Panc1 (cell line): ENCODE measurements around the gene NOP53. TPM values are rescaled to one million over a fixed set of nuclear protein-coding genes. Genes with fewer than 3 reads are reported as not detected.

ENCODE experiments used
- ATAC-seq: fragments of 200-7000 bp; cut with Tn5 transposase; 2 replicates; pipeline ENCODE4 v1.9.1; 2020; ENCODE audit warnings: mild to moderate bottlenecking, moderate library complexity
- BruUV-seq: library from RNA; stranded (reverse); fragments of 400-500 nt; replicated peaks from 2 replicates; lab custom pipeline; 2021; lab: Mats Ljungman, UMichigan
- CTCF ChIA-PET: fragments of 300-600 bp; sonication (Branson Sonifier 250); formaldehyde crosslinking; loops from one replicate; lab custom pipeline; 2022; ENCODE audit warnings: antibody characterized with exemption; lab: Charles Lee
- POLR2A ChIA-PET: fragments of 300-600 bp; sonication (Branson Sonifier 250); formaldehyde crosslinking; loops from one replicate; lab custom pipeline; 2022; ENCODE audit warnings: antibody characterized with exemption; lab: Charles Lee
- DNase-seq: peaks from one replicate; pipeline ENCODE4 v3.0.0-alpha.2; 2010; ENCODE audit warnings: low read depth, low spot score
- H3K27ac ChIP-seq: 2 replicates; pipeline ENCODE4 v1.5.1; 2011; ENCODE audit warnings: mild to moderate bottlenecking, low read length, inconsistent platforms
- H3K27me3 ChIP-seq: fragments of 200-500 bp; sonication (Bioruptor generic); 2 replicates; pipeline ENCODE4 v1.6.0; 2014; ENCODE audit warnings: low read length, inconsistent platforms; ENCODE audit not compliant: control insufficient read depth, insufficient read depth
- H3K36me3 ChIP-seq: fragments of 200-500 bp; sonication (Bioruptor generic); 2 replicates; pipeline ENCODE4 v1.5.1; 2014; ENCODE audit warnings: inconsistent platforms, mild to moderate bottlenecking, low read length, moderate library complexity; ENCODE audit not compliant: control insufficient read depth, insufficient read depth
- H3K4me1 ChIP-seq: 2 replicates; pipeline ENCODE4 v1.5.1; 2011; ENCODE audit warnings: inconsistent platforms, mild to moderate bottlenecking, low read length, moderate library complexity; ENCODE audit not compliant: control insufficient read depth, insufficient read depth
- H3K4me3 ChIP-seq, 2 experiments: 2 replicates each; pipeline ENCODE4 v1.5.1; 2011 to 2012; ENCODE audit warnings: low read depth in 2 of 2, low read length in 2 of 2, mild to moderate bottlenecking in 2 of 2, inconsistent platforms in 1 of 2, moderate library complexity in 1 of 2
- H3K9me3 ChIP-seq: fragments of 200-500 bp; sonication (Bioruptor generic); 2 replicates; pipeline ENCODE4 v1.5.1; 2014; ENCODE audit warnings: low read depth, mild to moderate bottlenecking, inconsistent platforms, low read length, moderate library complexity; ENCODE audit not compliant: control insufficient read depth, insufficient read depth
- CTCF ChIP-seq: fragments of 450-650 bp; IDR thresholded peaks from 2 replicates; pipeline ENCODE4 v1.5.1; 2017; ENCODE audit warnings: mild to moderate bottlenecking
- REST ChIP-seq, 2 experiments: IDR thresholded peaks; 2 replicates each; pipeline ENCODE4 v1.6.1; 2011 to 2012; ENCODE audit warnings: low read depth in 2 of 2, control low read depth in 1 of 2, low read length in 1 of 2, mild to moderate bottlenecking in 1 of 2, moderate library complexity in 1 of 2; ENCODE audit not compliant: insufficient read depth in 1 of 2
- TCF7L2 ChIP-seq: IDR thresholded peaks from 2 replicates; pipeline ENCODE4 v1.6.1; 2011; ENCODE audit warnings: mild to moderate bottlenecking, low read depth, low read length, inconsistent platforms
- in situ Hi-C: cut with HindIII; loops from 2 replicates; pipeline ENCODE4 v1.10.0; 2016; ENCODE audit warnings: low sequenced_read_pairs, low pct_unique_long_range_greater_than_20kb
- intact Hi-C: fragments of 100-400 bp; cut with micrococcal nuclease; formaldehyde crosslinking; loops from one replicate; pipeline ENCODE4 v1.10.0; 2022; ENCODE audit not compliant: unreplicated experiment
- total RNA-seq: library from RNA; stranded (reverse); gene quantifications from one replicate; pipeline ENCODE4 v1.2.1, GENCODE V29; 2021; ENCODE audit not compliant: unreplicated experiment

The NOP53 gene
- total RNA-seq, 1 experiment from 2014 or later, result 64.3 TPM

- Histone ChIP-seq H3K4me3 (no peak overlapping the region), H3K9me3 (no peaks in the 10 kb centered on the region), H3K36me3 (no peaks in the 10 kb centered on the region), H3K27ac (peak overlapping the region; percentile 51; the same call in 1 of the 2 replicates), H3K27me3 (no peaks in the 10 kb centered on the region), H3K4me1 (no peaks in the 10 kb centered on the region)
- no peak for TF ChIP-seq TCF7L2
- peak; percentile 94 for TF ChIP-seq CTCF
- TF ChIP-seq REST (IDR thresholded peaks at IDR 0.05; ENCODE audit: insufficient read depth in 1 of 2, low read depth in 2 of 2, low read length in 1 of 2), result peak in 1 of 2 experiments; percentile 61; a peak in 1 of 4 replicates
- intact Hi-C loops, result no loop called here
- ATAC-seq (peak; percentile 87), DNase-seq (peak; percentile 67)
- no TSS peak for BruUV-seq
- in situ Hi-C loops, result no loop called here
- CTCF ChIA-PET, result interaction anchor here (1.0 kb wide), 1 partner anchor 261 kb away, joined by 4 read pairs; no protein-coding TSS in a partner anchor
- POLR2A ChIA-PET, result no interaction called here
Measured at GRCh38 chr19:47697863-47698609, 47.3 kb upstream of the NOP53 start.

- CTCF ChIA-PET, result interaction anchor here (0.6 to 1.2 kb wide), 3 partner anchors 9 to 261 kb away, joined by 3 to 5 read pairs (median 4); no protein-coding TSS in a partner anchor
- no TSS peak for BruUV-seq
Measured at GRCh38 chr19:47698631-47699359, 46.6 kb upstream of the NOP53 start.

More at GRCh38 chr19:47698631-47699359, 46.6 kb upstream of the NOP53 start:
- ATAC-seq (no peak), DNase-seq (no peak)
- TF ChIP-seq CTCF, result no peak
- intact Hi-C loops, result no loop called here
- POLR2A ChIA-PET, result no interaction called here
- no peaks in the 10 kb centered on the region for H3K36me3 ChIP-seq
- H3K27me3 ChIP-seq, result no peaks in the 10 kb centered on the region
- in situ Hi-C loops, result no loop called here
- no peak overlapping the region for H3K27ac ChIP-seq
- H3K4me3 ChIP-seq, result no peak overlapping the region
- no peaks in the 10 kb centered on the region for H3K4me1 ChIP-seq
- no peaks in the 10 kb centered on the region for H3K9me3 ChIP-seq
